Astrocyte of the cerebellum (primary cell): ENCODE results near the gene TCFL5.
A peak's percentile ranks its signal among the peaks of the same experiment; 100 is the strongest.
"Not testable (repeated sequence)": the region's sequence is repeated elsewhere in the genome, so short reads cannot be mapped to it uniquely, and the experiment has no call there.

Experiments used
- DNase-seq: peaks from one replicate; pipeline ENCODE4 v3.0.0-alpha.2; 2011; ENCODE audit warnings: low read depth
- H3K4me3 ChIP-seq: 2 replicates; pipeline ENCODE4 v1.5.1; 2011; ENCODE audit warnings: mild to moderate bottlenecking, low read depth, low read length, moderate library complexity
- in situ Hi-C: cut with HindIII; loops from 2 replicates; pipeline ENCODE4 v1.10.0; 2017; ENCODE audit warnings: low sequenced_read_pairs
- TF ChIP-seq, protein P1 (sequence below): IDR thresholded peaks from 2 replicates; pipeline ENCODE4 v1.5.1; 2012; ENCODE audit warnings: low read length, low read depth, moderate library complexity, mild to moderate bottlenecking; ENCODE audit errors: missing control alignments

The TCFL5 gene

DNA sequence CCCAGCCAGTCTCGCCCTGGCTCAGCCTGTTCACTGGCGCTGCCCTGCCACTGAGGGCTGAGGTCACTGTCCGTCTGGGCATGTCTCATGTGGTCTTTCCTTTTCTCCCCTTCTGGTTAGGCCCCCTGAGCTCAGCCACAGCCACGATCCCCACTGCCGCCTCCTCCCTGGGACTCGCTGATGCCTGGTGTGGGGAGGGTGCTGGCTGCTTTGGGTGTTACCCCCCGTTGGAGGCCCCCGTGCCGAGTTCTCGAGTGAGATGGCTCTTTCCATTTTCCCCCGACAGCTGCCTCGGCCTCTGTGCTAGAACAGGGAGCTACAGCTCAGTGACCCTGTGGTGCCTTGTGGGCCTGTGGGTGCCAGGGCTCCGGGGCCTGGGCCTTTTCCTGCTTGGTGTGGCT lies 14.9 kb upstream of the TCFL5 start:
- TF ChIP-seq, protein P1, sequence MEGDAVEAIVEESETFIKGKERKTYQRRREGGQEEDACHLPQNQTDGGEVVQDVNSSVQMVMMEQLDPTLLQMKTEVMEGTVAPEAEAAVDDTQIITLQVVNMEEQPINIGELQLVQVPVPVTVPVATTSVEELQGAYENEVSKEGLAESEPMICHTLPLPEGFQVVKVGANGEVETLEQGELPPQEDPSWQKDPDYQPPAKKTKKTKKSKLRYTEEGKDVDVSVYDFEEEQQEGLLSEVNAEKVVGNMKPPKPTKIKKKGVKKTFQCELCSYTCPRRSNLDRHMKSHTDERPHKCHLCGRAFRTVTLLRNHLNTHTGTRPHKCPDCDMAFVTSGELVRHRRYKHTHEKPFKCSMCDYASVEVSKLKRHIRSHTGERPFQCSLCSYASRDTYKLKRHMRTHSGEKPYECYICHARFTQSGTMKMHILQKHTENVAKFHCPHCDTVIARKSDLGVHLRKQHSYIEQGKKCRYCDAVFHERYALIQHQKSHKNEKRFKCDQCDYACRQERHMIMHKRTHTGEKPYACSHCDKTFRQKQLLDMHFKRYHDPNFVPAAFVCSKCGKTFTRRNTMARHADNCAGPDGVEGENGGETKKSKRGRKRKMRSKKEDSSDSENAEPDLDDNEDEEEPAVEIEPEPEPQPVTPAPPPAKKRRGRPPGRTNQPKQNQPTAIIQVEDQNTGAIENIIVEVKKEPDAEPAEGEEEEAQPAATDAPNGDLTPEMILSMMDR = no peak
- no peak overlapping the region for H3K4me3 ChIP-seq
- in situ Hi-C loops = no loop called here
- DNase-seq = no peak

DNA sequence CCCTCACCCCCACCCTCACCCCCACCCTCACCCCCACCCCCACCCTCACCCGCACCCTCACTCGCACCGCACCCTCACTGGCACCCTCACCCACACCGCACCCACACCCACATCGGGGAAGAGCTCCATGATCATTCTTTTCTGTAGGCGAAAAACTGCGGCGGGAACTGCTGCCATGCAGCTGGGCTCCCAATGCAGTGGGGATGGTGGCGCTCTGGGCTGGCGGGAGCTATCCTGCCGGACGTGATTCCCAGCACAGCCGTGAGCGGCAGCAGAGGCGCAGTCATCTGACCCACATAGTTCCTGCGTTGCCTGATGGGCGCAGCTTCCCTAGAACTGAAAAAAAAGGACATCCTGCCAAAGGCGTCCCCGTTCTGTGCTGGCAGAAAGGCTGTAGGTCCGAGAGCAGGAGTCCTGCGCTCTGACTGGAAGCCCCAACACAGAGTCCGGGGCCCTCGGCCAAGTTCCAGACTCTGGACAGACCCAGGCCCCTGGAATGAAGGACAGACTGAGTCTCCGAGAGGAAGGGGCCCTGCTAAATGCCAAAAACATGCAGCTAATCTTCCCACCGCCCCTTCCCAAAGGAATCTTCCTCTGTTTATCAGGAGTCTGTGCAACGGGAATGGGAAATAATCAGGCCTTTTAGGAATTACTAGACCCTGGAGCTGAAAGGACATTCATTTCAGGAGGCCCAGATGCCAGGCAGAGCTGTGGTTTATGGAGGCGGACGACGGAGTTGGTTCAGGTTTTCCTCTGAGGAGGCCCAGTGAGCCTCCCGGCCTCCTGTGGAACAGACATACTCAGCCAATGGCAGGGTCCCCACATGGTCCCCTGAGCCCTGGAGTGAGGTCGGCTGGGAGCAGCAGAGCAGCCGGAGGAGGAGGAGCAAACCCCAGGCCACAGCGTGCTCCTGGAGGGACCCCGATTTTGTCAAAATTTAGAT lies 14.1 kb upstream of the TCFL5 start:
- TF ChIP-seq, protein P1 = peak; percentile 42
- in situ Hi-C loops = no loop called here
- no peak overlapping the region for H3K4me3 ChIP-seq
- peak; percentile 48 for DNase-seq

DNA sequence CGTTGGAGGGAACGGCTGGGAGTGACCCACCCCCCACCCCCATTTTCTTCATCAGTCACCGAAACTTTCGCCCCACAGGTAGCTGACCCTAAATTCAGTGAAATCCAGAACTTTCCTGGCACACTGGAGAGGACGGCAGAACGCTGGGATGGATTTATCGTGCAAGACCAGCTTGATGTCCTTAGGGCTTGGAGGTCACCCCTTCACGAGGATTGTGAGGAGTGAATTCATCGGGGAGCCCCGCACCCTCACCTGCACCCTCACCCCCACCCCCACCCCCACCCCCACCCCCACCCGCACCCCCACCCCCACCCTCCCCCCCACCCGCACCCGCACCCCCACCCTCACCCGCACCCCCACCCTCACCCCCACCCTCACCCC lies 13.3 kb upstream of the TCFL5 start:
- no peak for DNase-seq
- TF ChIP-seq, protein P1 = no peak
- H3K4me3 ChIP-seq = no peak overlapping the region
- in situ Hi-C loops = no loop called here

DNA sequence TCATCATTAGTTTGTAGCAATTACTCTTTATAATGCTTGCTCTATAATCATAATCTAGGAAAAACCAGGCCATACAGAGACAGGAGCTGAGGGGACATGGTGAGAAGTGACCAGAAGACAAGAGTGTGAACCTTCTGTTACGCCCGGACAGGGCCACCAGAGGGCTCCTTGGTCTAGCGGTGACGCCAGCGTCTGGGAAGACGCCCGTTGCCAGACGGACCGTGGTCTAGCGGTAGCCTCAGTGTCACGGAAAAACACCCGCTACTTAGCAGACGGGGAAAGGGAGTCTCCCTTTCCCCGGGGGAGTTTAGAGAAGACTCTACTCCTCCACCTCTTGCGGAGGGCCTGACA lies 12.0 kb upstream of the TCFL5 start:
- in situ Hi-C loops, DNase-seq, H3K4me3 ChIP-seq: not testable (repeated sequence)
- TF ChIP-seq, protein P1 = peak; percentile 52

DNA sequence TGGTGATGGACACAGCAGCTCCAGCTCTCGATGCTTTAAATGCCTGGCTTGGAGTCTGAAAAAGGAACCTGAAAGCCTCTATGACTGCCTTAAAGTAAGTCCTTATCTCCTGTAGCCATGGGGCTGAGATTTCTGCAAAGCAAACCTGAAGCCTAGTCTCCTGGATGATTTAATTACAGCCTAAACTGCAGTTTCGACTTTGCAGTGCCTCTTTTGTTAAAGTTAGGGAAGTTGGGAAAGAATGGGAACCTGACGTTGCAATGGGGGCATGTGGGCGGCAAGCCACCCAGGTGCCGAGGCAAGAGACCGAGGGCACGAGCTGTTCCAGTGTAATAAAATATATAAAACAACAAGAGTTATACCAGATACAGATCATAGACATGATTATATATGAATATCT lies 11.7 kb upstream of the TCFL5 start:
- TF ChIP-seq, protein P1 = no peak
- in situ Hi-C loops = no loop called here
- DNase-seq = no peak
- no peak overlapping the region for H3K4me3 ChIP-seq

DNA sequence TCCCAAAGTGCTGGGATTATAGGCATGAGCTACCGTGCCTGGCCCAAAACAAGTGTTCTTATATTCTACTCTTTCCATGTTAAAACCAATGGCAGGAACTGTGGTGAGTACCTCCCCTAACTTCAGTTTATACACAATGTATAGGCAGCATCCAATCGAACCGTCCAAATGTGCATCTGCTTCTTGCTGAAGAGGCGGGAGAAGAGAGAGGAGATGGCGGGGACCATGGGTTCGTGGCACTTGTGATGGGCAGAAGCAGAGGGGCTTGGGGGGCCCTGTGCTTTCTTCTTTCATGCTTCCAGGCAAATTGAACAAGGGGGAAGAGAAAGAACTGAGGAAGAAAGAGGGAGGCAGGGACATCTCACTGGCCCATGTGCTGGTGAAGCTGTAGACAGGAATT lies 11.2 kb upstream of the TCFL5 start:
- H3K4me3 ChIP-seq = no peak overlapping the region
- TF ChIP-seq, protein P1 = no peak
- DNase-seq = no peak
- in situ Hi-C loops = no loop called here
